Liver (tissue), 3 donors: ENCODE data around the gene SAXO2.
"Not testable (repeated sequence)": the region's sequence is repeated elsewhere in the genome, so short reads cannot be mapped to it uniquely, and the experiment has no call there.

Experiments
- TAF1 ChIP-seq: conservative IDR thresholded peaks from 2 replicates; pipeline ENCODE4 v1.6.1; 2016; ENCODE audit warnings: antibody characterized with exemption, mild to moderate bottlenecking
- TF ChIP-seq, protein P1 (sequence below): fragments of 150-350 bp; IDR thresholded peaks from 2 replicates; pipeline ENCODE4 v1.5.1; 2017; ENCODE audit warnings: improper control_type of control experiment, low read depth, low read length; ENCODE audit not compliant: missing input control
- donor health status: healthy.
- donor health status: healthy.

DNA sequence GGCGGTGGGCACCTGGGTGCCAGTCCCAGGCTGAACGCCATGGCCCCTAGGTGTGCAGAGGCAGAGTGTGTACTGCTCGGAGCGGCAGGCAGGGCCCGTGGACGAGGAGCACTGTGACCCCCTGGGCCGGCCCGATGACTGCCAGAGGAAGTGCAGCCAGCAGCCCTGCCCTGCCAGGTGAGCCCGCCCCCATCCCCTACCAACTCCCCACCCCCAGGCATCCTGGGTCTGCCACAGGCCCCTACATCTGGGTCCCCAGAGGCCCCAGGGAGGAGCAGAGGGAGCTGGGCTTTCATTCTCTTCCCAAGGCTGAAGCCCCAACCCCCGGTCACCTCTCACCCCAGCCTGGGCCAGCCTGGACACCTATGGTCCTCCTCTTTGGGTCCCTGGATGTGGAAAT lies 63.0 kb downstream of the SAXO2 start:
- not testable (repeated sequence) for TF ChIP-seq TAF1
- TF ChIP-seq, protein P1, sequence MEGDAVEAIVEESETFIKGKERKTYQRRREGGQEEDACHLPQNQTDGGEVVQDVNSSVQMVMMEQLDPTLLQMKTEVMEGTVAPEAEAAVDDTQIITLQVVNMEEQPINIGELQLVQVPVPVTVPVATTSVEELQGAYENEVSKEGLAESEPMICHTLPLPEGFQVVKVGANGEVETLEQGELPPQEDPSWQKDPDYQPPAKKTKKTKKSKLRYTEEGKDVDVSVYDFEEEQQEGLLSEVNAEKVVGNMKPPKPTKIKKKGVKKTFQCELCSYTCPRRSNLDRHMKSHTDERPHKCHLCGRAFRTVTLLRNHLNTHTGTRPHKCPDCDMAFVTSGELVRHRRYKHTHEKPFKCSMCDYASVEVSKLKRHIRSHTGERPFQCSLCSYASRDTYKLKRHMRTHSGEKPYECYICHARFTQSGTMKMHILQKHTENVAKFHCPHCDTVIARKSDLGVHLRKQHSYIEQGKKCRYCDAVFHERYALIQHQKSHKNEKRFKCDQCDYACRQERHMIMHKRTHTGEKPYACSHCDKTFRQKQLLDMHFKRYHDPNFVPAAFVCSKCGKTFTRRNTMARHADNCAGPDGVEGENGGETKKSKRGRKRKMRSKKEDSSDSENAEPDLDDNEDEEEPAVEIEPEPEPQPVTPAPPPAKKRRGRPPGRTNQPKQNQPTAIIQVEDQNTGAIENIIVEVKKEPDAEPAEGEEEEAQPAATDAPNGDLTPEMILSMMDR: not testable (repeated sequence)
